CD4-positive, alpha-beta T cell treated with Interleukin-17A for 4 hours (primary cell): ENCODE data around the gene WDR5.

ENCODE experiments used
- DNase-seq: peaks from one replicate; pipeline ENCODE4 v3.0.0-alpha.2; 2020; ENCODE audit warnings: mixed read lengths

The WDR5 gene

GRCh38 chr9:134132208-134132870 lies 3.5 kb upstream of the WDR5 start:
- no peak for DNase-seq

GRCh38 chr9:134134949-134135342 lies 936 bp upstream of the WDR5 start:
- no peak for DNase-seq

- DNase-seq: peak; percentile 19
Measured at GRCh38 chr9:134136118-134136995, 475 bp downstream of the WDR5 start.

- no peak for DNase-seq
Measured at GRCh38 chr9:134136996-134137299, 1.1 kb downstream of the WDR5 start.

- DNase-seq: no peak
Measured at GRCh38 chr9:134138292-134138691, 2.4 kb downstream of the WDR5 start.

GRCh38 chr9:134139081-134139480 lies 3.2 kb downstream of the WDR5 start:
- no peak for DNase-seq

GRCh38 chr9:134141906-134142305 lies 6.0 kb downstream of the WDR5 start:
- DNase-seq: no peak

GRCh38 chr9:134144801-134145200 lies 8.9 kb downstream of the WDR5 start:
- no peak for DNase-seq

GRCh38 chr9:134145262-134145661 lies 9.4 kb downstream of the WDR5 start:
- DNase-seq: no peak

GRCh38 chr9:134146774-134147493 lies 11.1 kb downstream of the WDR5 start:
- no peak for DNase-seq

- DNase-seq: no peak
Measured at GRCh38 chr9:134149380-134149779, 13.5 kb downstream of the WDR5 start.

- no peak for DNase-seq
Measured at GRCh38 chr9:134150557-134151214, 14.8 kb downstream of the WDR5 start.

GRCh38 chr9:134152022-134152448 lies 16.2 kb downstream of the WDR5 start:
- no peak for DNase-seq

- DNase-seq: no peak
Measured at GRCh38 chr9:134152488-134152887, 16.6 kb downstream of the WDR5 start.

GRCh38 chr9:134153450-134153849 lies 17.6 kb downstream of the WDR5 start:
- no peak for DNase-seq

- DNase-seq: no peak
Measured at GRCh38 chr9:134154262-134154701, 18.4 kb downstream of the WDR5 start.

GRCh38 chr9:134155812-134156377 lies 20.0 kb downstream of the WDR5 start:
- no peak for DNase-seq

- DNase-seq: no peak
Measured at GRCh38 chr9:134156564-134157377, 20.9 kb downstream of the WDR5 start.

- DNase-seq: no peak
Measured at GRCh38 chr9:134157378-134157885, 21.6 kb downstream of the WDR5 start.

GRCh38 chr9:134158242-134158641 lies 22.4 kb downstream of the WDR5 start:
- DNase-seq: no peak

- no peak for DNase-seq
Measured at GRCh38 chr9:134158753-134159392, 23.0 kb downstream of the WDR5 start.
